ENCODE data around the gene LTBP1. TPM values are rescaled to one million over a fixed set of nuclear protein-coding genes. Genes with fewer than 3 reads are reported as not detected.

LTBP1 gene
- total RNA-seq, 1 donor = 33.7 TPM

- DNase-seq (ENCODE audit: low read depth) = no peak
- H3K4me3 ChIP-seq (ENCODE audit: low read depth, low read length) = no peak overlapping the region
- TF ChIP-seq CTCF (IDR thresholded peaks at IDR 0.05; ENCODE audit: insufficient read depth, low read depth, low read length) = no peak
These were observed 179.8 kb downstream of the LTBP1 start for GRCh38 chr2:33126552-33126951.

- TF ChIP-seq CTCF (IDR thresholded peaks at IDR 0.05; ENCODE audit: insufficient read depth, low read depth, low read length) = no peak
- peak; percentile 51 for DNase-seq (ENCODE audit: low read depth)
- no peak overlapping the region for H3K4me3 ChIP-seq (ENCODE audit: low read depth, low read length)
These were observed 180.2 kb downstream of the LTBP1 start for GRCh38 chr2:33126958-33127357.

- TF ChIP-seq CTCF (IDR thresholded peaks at IDR 0.05; ENCODE audit: insufficient read depth, low read depth, low read length) = no peak
- DNase-seq (ENCODE audit: low read depth) = peak; percentile 48
- no peak overlapping the region for H3K4me3 ChIP-seq (ENCODE audit: low read depth, low read length)
These were observed 182.7 kb downstream of the LTBP1 start for GRCh38 chr2:33129263-33130053.

- DNase-seq (ENCODE audit: low read depth) = no peak
- no peak for TF ChIP-seq CTCF (IDR thresholded peaks at IDR 0.05; ENCODE audit: insufficient read depth, low read depth, low read length)
- H3K4me3 ChIP-seq (ENCODE audit: low read depth, low read length) = no peak overlapping the region
These were observed 183.3 kb downstream of the LTBP1 start for GRCh38 chr2:33130054-33130447.

GRCh38 chr2:33130544-33130943, 183.8 kb downstream of the LTBP1 start:
- no peak for DNase-seq (ENCODE audit: low read depth)
- H3K4me3 ChIP-seq (ENCODE audit: low read depth, low read length) = no peak overlapping the region
- TF ChIP-seq CTCF (IDR thresholded peaks at IDR 0.05; ENCODE audit: insufficient read depth, low read depth, low read length) = no peak

- TF ChIP-seq CTCF (IDR thresholded peaks at IDR 0.05; ENCODE audit: insufficient read depth, low read depth, low read length) = no peak
- DNase-seq (ENCODE audit: low read depth) = no peak
- no peak overlapping the region for H3K4me3 ChIP-seq (ENCODE audit: low read depth, low read length)
These were observed 184.4 kb downstream of the LTBP1 start for GRCh38 chr2:33131111-33131510.

GRCh38 chr2:33131749-33132148, 185.0 kb downstream of the LTBP1 start:
- no peak for DNase-seq (ENCODE audit: low read depth)
- H3K4me3 ChIP-seq (ENCODE audit: low read depth, low read length) = no peak overlapping the region
- TF ChIP-seq CTCF (IDR thresholded peaks at IDR 0.05; ENCODE audit: insufficient read depth, low read depth, low read length) = no peak
